Ovary (tissue), 3 donors: Measurements from ENCODE around the gene DCTN2.

Source experiments
- CTCF ChIP-seq, 3 donors: fragments of 450-650 bp in 2 of 3; fragments of 200-600 bp in 1 of 3; IDR thresholded peaks; one replicate each; pipeline versions ENCODE4 v1.5.1 to v1.8.0; 2016 to 2022; ENCODE audit warnings: antibody characterized with exemption in 3 of 3, mild to moderate bottlenecking in 1 of 3
- POLR2A ChIP-seq: fragments of 450-650 bp; IDR thresholded peaks from one replicate; pipeline ENCODE4 v1.6.1; 2017; ENCODE audit warnings: antibody characterized with exemption, mild to moderate bottlenecking, moderate library complexity
- donor health status: DM: no; HTN: no; CAD: no.

GRCh38 chr12:57543581-57543980, 3.4 kb downstream of the DCTN2 start:
- TF ChIP-seq CTCF (IDR thresholded peaks at IDR 0.05) = no peak
- no peak for TF ChIP-seq POLR2A
